Measurements from ENCODE around the gene FCN1. TPM values are rescaled to one million over a fixed set of nuclear protein-coding genes. Genes with fewer than 3 reads are reported as not detected.

Gene FCN1
- polyA plus RNA-seq, 1 of the 3 experiments (the other 2 are of a cell fraction): not detected

DNA sequence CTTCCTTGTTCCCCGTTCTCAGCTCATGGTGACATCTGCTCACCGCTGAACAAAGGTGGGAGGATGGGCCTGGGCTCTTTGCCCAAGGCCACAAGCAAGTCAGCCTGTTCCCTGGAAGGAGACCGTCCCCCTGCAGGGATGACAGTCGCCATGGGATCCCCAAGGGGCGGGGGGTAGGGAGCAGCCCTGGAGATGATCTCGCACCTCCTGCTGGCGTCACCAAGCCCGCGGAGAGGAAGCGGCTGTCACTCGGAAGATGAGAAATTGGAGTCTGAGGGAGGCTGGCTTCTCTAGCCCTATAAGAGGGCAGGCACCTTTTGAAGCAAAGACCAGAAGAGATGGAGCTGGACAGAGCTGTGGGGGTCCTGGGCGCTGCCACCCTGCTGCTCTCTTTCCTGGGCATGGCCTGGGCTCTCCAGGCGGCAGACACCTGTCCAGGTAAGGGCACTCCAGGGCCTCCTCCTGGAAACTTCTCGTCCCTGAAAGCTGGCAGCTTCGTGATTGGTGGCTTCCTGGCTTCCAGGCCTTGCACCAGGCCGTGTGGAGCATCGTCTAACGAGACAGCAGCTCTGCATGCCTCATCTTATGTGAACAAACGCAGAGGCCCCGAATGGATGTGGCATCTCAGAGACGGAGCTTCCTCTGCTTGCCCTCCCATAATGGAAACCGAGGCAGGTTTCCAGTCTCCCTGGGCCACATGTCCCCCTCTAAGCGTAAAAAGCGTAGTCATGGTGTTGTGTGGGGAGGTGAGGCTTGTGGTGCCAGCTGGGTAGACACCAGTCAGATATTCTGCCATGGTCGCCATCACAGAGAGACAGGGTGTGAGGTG lies 37.0 kb downstream of the FCN1 start, which contains the start of gene FCN2:
Gene FCN2 (plus strand): TSS at position 327 of the 829 bp plus-strand sequence. CDS start 12 bp downstream, at position 339.
- DNase-seq: no peak
- CTCF ChIA-PET: no interaction called here
- Histone ChIP-seq H3K79me2 (ENCODE audit: insufficient read depth) (no peaks in the 10 kb centered on the region), H3F3A (replicated peaks; ENCODE audit: insufficient read depth) (no peaks in the 10 kb centered on the region), H3K27me3 (ENCODE audit: insufficient read depth) (no peaks in the 10 kb centered on the region), H3K9me3 (no peaks in the 10 kb centered on the region), H3K4me3 (ENCODE audit: low read depth in 2 of 2, low read length in 1 of 2) (no peak within 1 kb of the TSS), H3K9me2 (no peaks in the 10 kb centered on the region), H4K20me1 (ENCODE audit: insufficient read depth) (no peaks in the 10 kb centered on the region), H3K4me2 (no peak within 1 kb of the TSS), H3K27ac (ENCODE audit: low read depth in 2 of 2, low read length in 1 of 2) (no peak within 1 kb of the TSS), H3K4me1 (ENCODE audit: control insufficient read depth in 1 of 2, insufficient read depth in 2 of 2, low read depth in 1 of 2, low read length in 1 of 2) (no peaks in the 10 kb centered on the region), H3K9ac (no peak within 1 kb of the TSS), H2AFZ (ENCODE audit: low read depth) (no peak within 1 kb of the TSS), H3K36me3 (replicated peaks in 1 of 2; ENCODE audit: control insufficient read depth in 1 of 2, insufficient read depth in 2 of 2, low read length in 1 of 2) (no peaks in the 10 kb centered on the region)
- POLR2A ChIA-PET: no interaction called here
- 57% methylated on average over 15 of the region's 25 CpGs for WGBS (ENCODE audit: low lambda C conversion rate)
- TF ChIP-seq FOSL2 (IDR thresholded peaks at IDR 0.05; ENCODE audit: borderline replicate concordance, low read depth) (no peak), RFX5 (IDR thresholded peaks at IDR 0.05; ENCODE audit: low read length) (no peak), CHD2 (IDR thresholded peaks at IDR 0.05; ENCODE audit: low read length, partially characterized antibody) (no peak), ELF1 (IDR thresholded peaks at IDR 0.05) (no peak)
- TF ChIP-seq, protein P1, sequence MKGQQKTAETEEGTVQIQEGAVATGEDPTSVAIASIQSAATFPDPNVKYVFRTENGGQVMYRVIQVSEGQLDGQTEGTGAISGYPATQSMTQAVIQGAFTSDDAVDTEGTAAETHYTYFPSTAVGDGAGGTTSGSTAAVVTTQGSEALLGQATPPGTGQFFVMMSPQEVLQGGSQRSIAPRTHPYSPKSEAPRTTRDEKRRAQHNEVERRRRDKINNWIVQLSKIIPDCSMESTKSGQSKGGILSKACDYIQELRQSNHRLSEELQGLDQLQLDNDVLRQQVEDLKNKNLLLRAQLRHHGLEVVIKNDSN (IDR thresholded peaks at IDR 0.05; ENCODE audit: borderline replicate concordance, low read depth): no peak
- TF ChIP-seq, protein P2, sequence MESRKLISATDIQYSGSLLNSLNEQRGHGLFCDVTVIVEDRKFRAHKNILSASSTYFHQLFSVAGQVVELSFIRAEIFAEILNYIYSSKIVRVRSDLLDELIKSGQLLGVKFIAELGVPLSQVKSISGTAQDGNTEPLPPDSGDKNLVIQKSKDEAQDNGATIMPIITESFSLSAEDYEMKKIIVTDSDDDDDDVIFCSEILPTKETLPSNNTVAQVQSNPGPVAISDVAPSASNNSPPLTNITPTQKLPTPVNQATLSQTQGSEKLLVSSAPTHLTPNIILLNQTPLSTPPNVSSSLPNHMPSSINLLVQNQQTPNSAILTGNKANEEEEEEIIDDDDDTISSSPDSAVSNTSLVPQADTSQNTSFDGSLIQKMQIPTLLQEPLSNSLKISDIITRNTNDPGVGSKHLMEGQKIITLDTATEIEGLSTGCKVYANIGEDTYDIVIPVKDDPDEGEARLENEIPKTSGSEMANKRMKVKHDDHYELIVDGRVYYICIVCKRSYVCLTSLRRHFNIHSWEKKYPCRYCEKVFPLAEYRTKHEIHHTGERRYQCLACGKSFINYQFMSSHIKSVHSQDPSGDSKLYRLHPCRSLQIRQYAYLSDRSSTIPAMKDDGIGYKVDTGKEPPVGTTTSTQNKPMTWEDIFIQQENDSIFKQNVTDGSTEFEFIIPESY (IDR thresholded peaks at IDR 0.05; ENCODE audit: borderline replicate concordance, low read depth): no peak
- TF ChIP-seq, protein P3, sequence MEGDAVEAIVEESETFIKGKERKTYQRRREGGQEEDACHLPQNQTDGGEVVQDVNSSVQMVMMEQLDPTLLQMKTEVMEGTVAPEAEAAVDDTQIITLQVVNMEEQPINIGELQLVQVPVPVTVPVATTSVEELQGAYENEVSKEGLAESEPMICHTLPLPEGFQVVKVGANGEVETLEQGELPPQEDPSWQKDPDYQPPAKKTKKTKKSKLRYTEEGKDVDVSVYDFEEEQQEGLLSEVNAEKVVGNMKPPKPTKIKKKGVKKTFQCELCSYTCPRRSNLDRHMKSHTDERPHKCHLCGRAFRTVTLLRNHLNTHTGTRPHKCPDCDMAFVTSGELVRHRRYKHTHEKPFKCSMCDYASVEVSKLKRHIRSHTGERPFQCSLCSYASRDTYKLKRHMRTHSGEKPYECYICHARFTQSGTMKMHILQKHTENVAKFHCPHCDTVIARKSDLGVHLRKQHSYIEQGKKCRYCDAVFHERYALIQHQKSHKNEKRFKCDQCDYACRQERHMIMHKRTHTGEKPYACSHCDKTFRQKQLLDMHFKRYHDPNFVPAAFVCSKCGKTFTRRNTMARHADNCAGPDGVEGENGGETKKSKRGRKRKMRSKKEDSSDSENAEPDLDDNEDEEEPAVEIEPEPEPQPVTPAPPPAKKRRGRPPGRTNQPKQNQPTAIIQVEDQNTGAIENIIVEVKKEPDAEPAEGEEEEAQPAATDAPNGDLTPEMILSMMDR (IDR thresholded peaks at IDR 0.05): no peak

DNA sequence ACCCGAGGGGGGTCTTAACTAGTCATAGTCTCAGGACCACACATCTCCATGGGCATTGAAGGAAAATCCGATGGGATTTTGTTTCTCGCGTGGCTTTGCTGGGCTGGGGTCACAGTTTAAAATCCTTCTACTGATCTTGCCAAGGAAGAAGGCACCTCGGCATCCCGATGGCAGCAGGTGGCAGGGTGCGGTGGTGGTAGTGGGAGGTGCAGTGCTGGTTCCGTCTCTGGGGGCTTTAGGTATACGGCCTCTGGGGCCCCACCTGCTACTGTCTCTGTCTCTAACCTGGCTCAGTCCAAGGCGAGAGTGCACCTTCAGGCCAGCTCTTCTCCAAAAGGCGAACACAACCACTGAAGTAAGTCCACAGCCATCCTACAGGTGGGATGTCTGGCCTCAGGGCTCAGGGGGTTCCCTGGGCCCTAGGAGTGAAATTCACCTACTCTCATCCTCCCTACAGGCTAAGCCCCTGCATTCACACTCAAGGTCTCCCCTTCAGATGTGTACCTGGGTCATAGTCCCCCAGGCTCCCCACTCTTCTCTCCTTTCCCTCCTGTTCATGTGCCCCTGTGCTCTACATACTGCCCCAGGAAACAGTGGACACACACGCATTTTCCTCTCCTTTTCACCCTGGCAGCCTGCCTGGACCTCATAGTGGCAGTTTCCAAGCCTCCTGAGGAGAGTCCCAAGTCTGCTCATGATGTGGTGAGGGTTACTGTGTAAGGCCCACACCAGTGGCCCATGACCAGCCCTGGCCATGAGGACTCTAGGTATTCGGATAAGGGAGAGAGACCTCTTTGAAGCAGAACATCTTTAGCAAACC lies 37.8 kb downstream of the FCN1 start:
- no peaks in the 10 kb centered on the region for H3K9me3 ChIP-seq
- ChIA-PET POLR2A (no interaction called here), CTCF (no interaction called here)
- no peak overlapping the region for H3K4me3 ChIP-seq (ENCODE audit: low read depth in 2 of 2, low read length in 1 of 2)
- 24% methylated on average over 6 of the region's 13 CpGs for WGBS (ENCODE audit: low lambda C conversion rate)
- no peak overlapping the region for H3K9ac ChIP-seq
- TF ChIP-seq EP300 (IDR thresholded peaks at IDR 0.05; ENCODE audit: borderline replicate concordance in 1 of 2, low read depth in 1 of 2, low read length in 1 of 2) (no peak), MXI1 (IDR thresholded peaks at IDR 0.05; ENCODE audit: low read depth, low read length) (no peak), ELF1 (IDR thresholded peaks at IDR 0.05) (no peak)
- TF ChIP-seq, protein P4, sequence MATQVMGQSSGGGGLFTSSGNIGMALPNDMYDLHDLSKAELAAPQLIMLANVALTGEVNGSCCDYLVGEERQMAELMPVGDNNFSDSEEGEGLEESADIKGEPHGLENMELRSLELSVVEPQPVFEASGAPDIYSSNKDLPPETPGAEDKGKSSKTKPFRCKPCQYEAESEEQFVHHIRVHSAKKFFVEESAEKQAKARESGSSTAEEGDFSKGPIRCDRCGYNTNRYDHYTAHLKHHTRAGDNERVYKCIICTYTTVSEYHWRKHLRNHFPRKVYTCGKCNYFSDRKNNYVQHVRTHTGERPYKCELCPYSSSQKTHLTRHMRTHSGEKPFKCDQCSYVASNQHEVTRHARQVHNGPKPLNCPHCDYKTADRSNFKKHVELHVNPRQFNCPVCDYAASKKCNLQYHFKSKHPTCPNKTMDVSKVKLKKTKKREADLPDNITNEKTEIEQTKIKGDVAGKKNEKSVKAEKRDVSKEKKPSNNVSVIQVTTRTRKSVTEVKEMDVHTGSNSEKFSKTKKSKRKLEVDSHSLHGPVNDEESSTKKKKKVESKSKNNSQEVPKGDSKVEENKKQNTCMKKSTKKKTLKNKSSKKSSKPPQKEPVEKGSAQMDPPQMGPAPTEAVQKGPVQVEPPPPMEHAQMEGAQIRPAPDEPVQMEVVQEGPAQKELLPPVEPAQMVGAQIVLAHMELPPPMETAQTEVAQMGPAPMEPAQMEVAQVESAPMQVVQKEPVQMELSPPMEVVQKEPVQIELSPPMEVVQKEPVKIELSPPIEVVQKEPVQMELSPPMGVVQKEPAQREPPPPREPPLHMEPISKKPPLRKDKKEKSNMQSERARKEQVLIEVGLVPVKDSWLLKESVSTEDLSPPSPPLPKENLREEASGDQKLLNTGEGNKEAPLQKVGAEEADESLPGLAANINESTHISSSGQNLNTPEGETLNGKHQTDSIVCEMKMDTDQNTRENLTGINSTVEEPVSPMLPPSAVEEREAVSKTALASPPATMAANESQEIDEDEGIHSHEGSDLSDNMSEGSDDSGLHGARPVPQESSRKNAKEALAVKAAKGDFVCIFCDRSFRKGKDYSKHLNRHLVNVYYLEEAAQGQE (IDR thresholded peaks at IDR 0.05; ENCODE audit: low read depth, low read length): no peak
- TF ChIP-seq, protein P1 (IDR thresholded peaks at IDR 0.05; ENCODE audit: borderline replicate concordance, low read depth): no peak
- TF ChIP-seq, protein P5, sequence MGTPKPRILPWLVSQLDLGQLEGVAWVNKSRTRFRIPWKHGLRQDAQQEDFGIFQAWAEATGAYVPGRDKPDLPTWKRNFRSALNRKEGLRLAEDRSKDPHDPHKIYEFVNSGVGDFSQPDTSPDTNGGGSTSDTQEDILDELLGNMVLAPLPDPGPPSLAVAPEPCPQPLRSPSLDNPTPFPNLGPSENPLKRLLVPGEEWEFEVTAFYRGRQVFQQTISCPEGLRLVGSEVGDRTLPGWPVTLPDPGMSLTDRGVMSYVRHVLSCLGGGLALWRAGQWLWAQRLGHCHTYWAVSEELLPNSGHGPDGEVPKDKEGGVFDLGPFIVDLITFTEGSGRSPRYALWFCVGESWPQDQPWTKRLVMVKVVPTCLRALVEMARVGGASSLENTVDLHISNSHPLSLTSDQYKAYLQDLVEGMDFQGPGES (IDR thresholded peaks at IDR 0.05; ENCODE audit: low read depth, low read length): no peak
- H3F3A ChIP-seq (replicated peaks; ENCODE audit: insufficient read depth): no peaks in the 10 kb centered on the region
- H3K9me2 ChIP-seq: no peaks in the 10 kb centered on the region
- DNase-seq: no peak
- no peaks in the 10 kb centered on the region for H4K20me1 ChIP-seq (ENCODE audit: insufficient read depth)
- H3K4me1 ChIP-seq (ENCODE audit: control insufficient read depth in 1 of 2, insufficient read depth in 2 of 2, low read depth in 1 of 2, low read length in 1 of 2): no peaks in the 10 kb centered on the region
- H3K27ac ChIP-seq (ENCODE audit: low read depth in 2 of 2, low read length in 1 of 2): no peak overlapping the region
- no peak overlapping the region for H2AFZ ChIP-seq (ENCODE audit: low read depth)
- no peaks in the 10 kb centered on the region for H3K79me2 ChIP-seq (ENCODE audit: insufficient read depth)
- H3K36me3 ChIP-seq (replicated peaks in 1 of 2; ENCODE audit: control insufficient read depth in 1 of 2, insufficient read depth in 2 of 2, low read length in 1 of 2): no peaks in the 10 kb centered on the region
- no peaks in the 10 kb centered on the region for H3K27me3 ChIP-seq (ENCODE audit: insufficient read depth)
- H3K4me2 ChIP-seq: no peak overlapping the region

All from SK-N-SH (cell line).